HEK293 (cell line): ENCODE results near the gene KCNH8.

Experiments used
- HOXD13 ChIP-seq: sonication (generic); formaldehyde crosslinking; IDR thresholded peaks from 2 replicates; pipeline ENCODE4 v1.8.0; 2022; ENCODE audit warnings: missing genetic modification reagents, borderline replicate concordance
- ZBTB8A ChIP-seq: fragments of 450-650 bp; formaldehyde crosslinking; IDR thresholded peaks from 2 replicates; pipeline ENCODE4 v1.5.1; 2016; ENCODE audit warnings: missing biosample characterization, missing genetic modification characterization
- ZNF211 ChIP-seq: fragments of 450-650 bp; formaldehyde crosslinking; IDR thresholded peaks from 2 replicates; pipeline ENCODE4 v1.5.1; 2016; ENCODE audit warnings: low read depth, missing biosample characterization, missing genetic modification characterization
- ZNF214 ChIP-seq: fragments of 450-650 bp; formaldehyde crosslinking; IDR thresholded peaks from 2 replicates; pipeline ENCODE4 v1.5.1; 2017; ENCODE audit warnings: missing biosample characterization, mild to moderate bottlenecking, missing genetic modification characterization, borderline replicate concordance
- ZNF530 ChIP-seq: fragments of 450-650 bp; formaldehyde crosslinking; IDR thresholded peaks from 2 replicates; pipeline ENCODE4 v1.5.1; 2016; ENCODE audit warnings: low read depth, missing biosample characterization, missing genetic modification characterization
- ZNF791 ChIP-seq: fragments of 450-650 bp; formaldehyde crosslinking; IDR thresholded peaks from 2 replicates; pipeline ENCODE4 v1.5.1; 2016; ENCODE audit warnings: missing biosample characterization, missing genetic modification characterization
- ZNF792 ChIP-seq: fragments of 450-650 bp; formaldehyde crosslinking; IDR thresholded peaks from 2 replicates; pipeline ENCODE4 v1.5.1; 2016; ENCODE audit warnings: missing biosample characterization, missing genetic modification characterization
- ZNF830 ChIP-seq: fragments of 450-650 bp; IDR thresholded peaks from 2 replicates; pipeline ENCODE4 v1.5.0; 2018; ENCODE audit warnings: missing biosample characterization, missing genetic modification characterization, low read depth, mild to moderate bottlenecking, moderate library complexity
- ZSCAN30 ChIP-seq: fragments of 450-650 bp; IDR thresholded peaks from 2 replicates; pipeline ENCODE4 v1.5.1; 2018; ENCODE audit warnings: missing biosample characterization, mild to moderate bottlenecking, missing genetic modification characterization, moderate library complexity
- TF ChIP-seq, protein P1 (sequence below): fragments of 450-650 bp; formaldehyde crosslinking; IDR thresholded peaks from 2 replicates; pipeline ENCODE4 v1.5.1; 2016; ENCODE audit warnings: missing biosample characterization, missing genetic modification characterization
- TF ChIP-seq, protein P2 (sequence below): fragments of 450-650 bp; formaldehyde crosslinking; IDR thresholded peaks from 2 replicates; pipeline ENCODE4 v1.5.1; 2016; ENCODE audit warnings: missing biosample characterization, missing genetic modification characterization
- TF ChIP-seq, protein P3 (sequence below): fragments of 450-650 bp; formaldehyde crosslinking; conservative IDR thresholded peaks from 2 replicates; pipeline ENCODE4 v1.5.1; 2016; ENCODE audit warnings: low read depth, missing biosample characterization, missing genetic modification characterization
- TF ChIP-seq, protein P4 (sequence below): fragments of 450-650 bp; formaldehyde crosslinking; IDR thresholded peaks from 2 replicates; pipeline ENCODE4 v1.5.1; 2016; ENCODE audit warnings: missing biosample characterization, missing genetic modification characterization, low read depth
- TF ChIP-seq, protein P5 (sequence below): fragments of 450-650 bp; formaldehyde crosslinking; IDR thresholded peaks from 2 replicates; pipeline ENCODE4 v1.5.1; 2016; ENCODE audit warnings: missing biosample characterization, missing genetic modification characterization

DNA sequence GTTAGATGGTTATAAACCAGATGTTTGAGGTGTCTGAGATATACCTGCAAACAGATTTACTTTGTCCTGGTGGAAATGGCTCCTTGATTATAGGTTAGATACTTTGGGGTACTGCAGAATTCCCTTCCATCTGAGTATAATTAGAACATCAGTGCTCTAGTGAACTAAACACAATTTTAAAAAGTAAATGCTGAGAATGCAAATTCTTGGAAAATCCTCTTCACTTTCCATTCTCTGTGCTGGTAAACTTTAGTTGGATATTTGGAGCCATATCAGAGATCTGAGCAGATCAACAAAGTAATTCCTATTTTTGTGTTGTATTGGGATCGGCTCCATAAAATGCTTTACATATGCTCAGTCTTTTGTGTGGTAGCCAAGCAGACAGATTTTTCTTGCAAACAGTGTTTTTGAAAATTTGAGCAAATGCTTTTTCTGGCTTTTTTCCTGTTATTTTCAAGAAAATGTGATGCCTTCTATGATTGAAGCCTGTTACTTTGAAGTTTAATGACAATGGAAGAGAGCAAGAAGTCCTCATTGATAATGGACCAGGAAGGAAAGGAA, 37.9 kb upstream of the KCNH8 start:
- TF ChIP-seq ZNF211 (tag by site-specific recombination) (no peak), ZNF791 (tag by site-specific recombination) (no peak), ZSCAN30 (tag by site-specific recombination) (no peak), HOXD13 (no peak), ZNF830 (tag by site-specific recombination) (no peak), ZNF530 (no peak), ZBTB8A (tag by site-specific recombination) (no peak), ZNF792 (no peak), ZNF214 (tag by site-specific recombination) (no peak)
- TF ChIP-seq, protein P1, sequence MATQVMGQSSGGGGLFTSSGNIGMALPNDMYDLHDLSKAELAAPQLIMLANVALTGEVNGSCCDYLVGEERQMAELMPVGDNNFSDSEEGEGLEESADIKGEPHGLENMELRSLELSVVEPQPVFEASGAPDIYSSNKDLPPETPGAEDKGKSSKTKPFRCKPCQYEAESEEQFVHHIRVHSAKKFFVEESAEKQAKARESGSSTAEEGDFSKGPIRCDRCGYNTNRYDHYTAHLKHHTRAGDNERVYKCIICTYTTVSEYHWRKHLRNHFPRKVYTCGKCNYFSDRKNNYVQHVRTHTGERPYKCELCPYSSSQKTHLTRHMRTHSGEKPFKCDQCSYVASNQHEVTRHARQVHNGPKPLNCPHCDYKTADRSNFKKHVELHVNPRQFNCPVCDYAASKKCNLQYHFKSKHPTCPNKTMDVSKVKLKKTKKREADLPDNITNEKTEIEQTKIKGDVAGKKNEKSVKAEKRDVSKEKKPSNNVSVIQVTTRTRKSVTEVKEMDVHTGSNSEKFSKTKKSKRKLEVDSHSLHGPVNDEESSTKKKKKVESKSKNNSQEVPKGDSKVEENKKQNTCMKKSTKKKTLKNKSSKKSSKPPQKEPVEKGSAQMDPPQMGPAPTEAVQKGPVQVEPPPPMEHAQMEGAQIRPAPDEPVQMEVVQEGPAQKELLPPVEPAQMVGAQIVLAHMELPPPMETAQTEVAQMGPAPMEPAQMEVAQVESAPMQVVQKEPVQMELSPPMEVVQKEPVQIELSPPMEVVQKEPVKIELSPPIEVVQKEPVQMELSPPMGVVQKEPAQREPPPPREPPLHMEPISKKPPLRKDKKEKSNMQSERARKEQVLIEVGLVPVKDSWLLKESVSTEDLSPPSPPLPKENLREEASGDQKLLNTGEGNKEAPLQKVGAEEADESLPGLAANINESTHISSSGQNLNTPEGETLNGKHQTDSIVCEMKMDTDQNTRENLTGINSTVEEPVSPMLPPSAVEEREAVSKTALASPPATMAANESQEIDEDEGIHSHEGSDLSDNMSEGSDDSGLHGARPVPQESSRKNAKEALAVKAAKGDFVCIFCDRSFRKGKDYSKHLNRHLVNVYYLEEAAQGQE (tag by site-specific recombination) = no peak
- TF ChIP-seq, protein P2, sequence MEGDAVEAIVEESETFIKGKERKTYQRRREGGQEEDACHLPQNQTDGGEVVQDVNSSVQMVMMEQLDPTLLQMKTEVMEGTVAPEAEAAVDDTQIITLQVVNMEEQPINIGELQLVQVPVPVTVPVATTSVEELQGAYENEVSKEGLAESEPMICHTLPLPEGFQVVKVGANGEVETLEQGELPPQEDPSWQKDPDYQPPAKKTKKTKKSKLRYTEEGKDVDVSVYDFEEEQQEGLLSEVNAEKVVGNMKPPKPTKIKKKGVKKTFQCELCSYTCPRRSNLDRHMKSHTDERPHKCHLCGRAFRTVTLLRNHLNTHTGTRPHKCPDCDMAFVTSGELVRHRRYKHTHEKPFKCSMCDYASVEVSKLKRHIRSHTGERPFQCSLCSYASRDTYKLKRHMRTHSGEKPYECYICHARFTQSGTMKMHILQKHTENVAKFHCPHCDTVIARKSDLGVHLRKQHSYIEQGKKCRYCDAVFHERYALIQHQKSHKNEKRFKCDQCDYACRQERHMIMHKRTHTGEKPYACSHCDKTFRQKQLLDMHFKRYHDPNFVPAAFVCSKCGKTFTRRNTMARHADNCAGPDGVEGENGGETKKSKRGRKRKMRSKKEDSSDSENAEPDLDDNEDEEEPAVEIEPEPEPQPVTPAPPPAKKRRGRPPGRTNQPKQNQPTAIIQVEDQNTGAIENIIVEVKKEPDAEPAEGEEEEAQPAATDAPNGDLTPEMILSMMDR (tag by site-specific recombination) = no peak
- TF ChIP-seq, protein P3, sequence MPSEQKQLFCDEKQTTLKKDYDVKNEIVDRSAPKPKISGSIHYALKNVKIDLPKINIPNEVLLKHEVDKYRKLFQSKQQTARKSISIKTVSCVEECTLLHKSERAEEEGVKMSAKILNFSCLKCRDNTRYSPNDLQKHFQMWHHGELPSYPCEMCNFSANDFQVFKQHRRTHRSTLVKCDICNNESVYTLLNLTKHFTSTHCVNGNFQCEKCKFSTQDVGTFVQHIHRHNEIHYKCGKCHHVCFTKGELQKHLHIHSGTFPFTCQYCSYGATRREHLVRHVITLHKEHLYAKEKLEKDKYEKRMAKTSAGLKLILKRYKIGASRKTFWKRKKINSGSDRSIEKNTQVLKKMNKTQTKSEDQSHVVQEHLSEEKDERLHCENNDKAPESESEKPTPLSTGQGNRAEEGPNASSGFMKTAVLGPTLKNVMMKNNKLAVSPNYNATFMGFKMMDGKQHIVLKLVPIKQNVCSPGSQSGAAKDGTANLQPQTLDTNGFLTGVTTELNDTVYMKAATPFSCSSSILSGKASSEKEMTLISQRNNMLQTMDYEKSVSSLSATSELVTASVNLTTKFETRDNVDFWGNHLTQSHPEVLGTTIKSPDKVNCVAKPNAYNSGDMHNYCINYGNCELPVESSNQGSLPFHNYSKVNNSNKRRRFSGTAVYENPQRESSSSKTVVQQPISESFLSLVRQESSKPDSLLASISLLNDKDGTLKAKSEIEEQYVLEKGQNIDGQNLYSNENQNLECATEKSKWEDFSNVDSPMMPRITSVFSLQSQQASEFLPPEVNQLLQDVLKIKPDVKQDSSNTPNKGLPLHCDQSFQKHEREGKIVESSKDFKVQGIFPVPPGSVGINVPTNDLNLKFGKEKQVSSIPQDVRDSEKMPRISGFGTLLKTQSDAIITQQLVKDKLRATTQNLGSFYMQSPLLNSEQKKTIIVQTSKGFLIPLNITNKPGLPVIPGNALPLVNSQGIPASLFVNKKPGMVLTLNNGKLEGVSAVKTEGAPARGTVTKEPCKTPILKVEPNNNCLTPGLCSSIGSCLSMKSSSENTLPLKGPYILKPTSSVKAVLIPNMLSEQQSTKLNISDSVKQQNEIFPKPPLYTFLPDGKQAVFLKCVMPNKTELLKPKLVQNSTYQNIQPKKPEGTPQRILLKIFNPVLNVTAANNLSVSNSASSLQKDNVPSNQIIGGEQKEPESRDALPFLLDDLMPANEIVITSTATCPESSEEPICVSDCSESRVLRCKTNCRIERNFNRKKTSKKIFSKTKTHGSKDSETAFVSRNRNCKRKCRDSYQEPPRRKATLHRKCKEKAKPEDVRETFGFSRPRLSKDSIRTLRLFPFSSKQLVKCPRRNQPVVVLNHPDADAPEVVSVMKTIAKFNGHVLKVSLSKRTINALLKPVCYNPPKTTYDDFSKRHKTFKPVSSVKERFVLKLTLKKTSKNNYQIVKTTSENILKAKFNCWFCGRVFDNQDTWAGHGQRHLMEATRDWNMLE (tag by site-specific recombination) = no peak
- TF ChIP-seq, protein P4, sequence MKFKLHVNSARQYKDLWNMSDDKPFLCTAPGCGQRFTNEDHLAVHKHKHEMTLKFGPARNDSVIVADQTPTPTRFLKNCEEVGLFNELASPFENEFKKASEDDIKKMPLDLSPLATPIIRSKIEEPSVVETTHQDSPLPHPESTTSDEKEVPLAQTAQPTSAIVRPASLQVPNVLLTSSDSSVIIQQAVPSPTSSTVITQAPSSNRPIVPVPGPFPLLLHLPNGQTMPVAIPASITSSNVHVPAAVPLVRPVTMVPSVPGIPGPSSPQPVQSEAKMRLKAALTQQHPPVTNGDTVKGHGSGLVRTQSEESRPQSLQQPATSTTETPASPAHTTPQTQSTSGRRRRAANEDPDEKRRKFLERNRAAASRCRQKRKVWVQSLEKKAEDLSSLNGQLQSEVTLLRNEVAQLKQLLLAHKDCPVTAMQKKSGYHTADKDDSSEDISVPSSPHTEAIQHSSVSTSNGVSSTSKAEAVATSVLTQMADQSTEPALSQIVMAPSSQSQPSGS = no peak
- TF ChIP-seq, protein P5, sequence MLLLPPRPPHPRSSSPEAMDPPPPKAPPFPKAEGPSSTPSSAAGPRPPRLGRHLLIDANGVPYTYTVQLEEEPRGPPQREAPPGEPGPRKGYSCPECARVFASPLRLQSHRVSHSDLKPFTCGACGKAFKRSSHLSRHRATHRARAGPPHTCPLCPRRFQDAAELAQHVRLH = no peak
